Measurements from ENCODE around the gene TENM4. TPM values are rescaled to one million over a fixed set of nuclear protein-coding genes. Genes with fewer than 3 reads are reported as not detected.

TENM4 gene
- total RNA-seq, 1 donor from 2014 or later = 0.63 TPM

GRCh38 chr11:79374727-79375126 lies 66.1 kb downstream of the TENM4 start:
- DNase-seq = no peak

GRCh38 chr11:79371724-79372123 lies 69.1 kb downstream of the TENM4 start:
- no peaks in the 10 kb centered on the region for H3K4me1 ChIP-seq
- intact Hi-C loops (cut with micrococcal nuclease) = no loop called here
- no peak for DNase-seq
- no peaks in the 10 kb centered on the region for H3K36me3 ChIP-seq
- no peak overlapping the region for H3K4me3 ChIP-seq
- no peak overlapping the region for H3K27ac ChIP-seq (replicated peaks)
- TF ChIP-seq CTCF (IDR thresholded peaks at IDR 0.05; ENCODE audit: borderline replicate concordance) = no peak
- H3K9me3 ChIP-seq (replicated peaks) = peaks cover under 1% of the 10 kb centered on the region
- peaks cover 34% of the 10 kb centered on the region for H3K27me3 ChIP-seq (ENCODE audit: low read depth)

More at GRCh38 chr11:79374727-79375126, 66.1 kb downstream of the TENM4 start:
- H3K36me3 ChIP-seq = no peaks in the 10 kb centered on the region
- H3K27me3 ChIP-seq (ENCODE audit: low read depth) = peaks cover 32% of the 10 kb centered on the region
- H3K4me3 ChIP-seq = no peak overlapping the region
- H3K4me1 ChIP-seq = no peaks in the 10 kb centered on the region
- intact Hi-C loops (cut with micrococcal nuclease) = no loop called here
- no peak for TF ChIP-seq CTCF (IDR thresholded peaks at IDR 0.05; ENCODE audit: borderline replicate concordance)
- no peak overlapping the region for H3K27ac ChIP-seq (replicated peaks)
- H3K9me3 ChIP-seq (replicated peaks) = peaks cover 8% of the 10 kb centered on the region

- TF ChIP-seq CTCF (IDR thresholded peaks at IDR 0.05; ENCODE audit: borderline replicate concordance) = no peak
- DNase-seq = no peak
- intact Hi-C loops (cut with micrococcal nuclease) = no loop called here
These were observed 69.7 kb downstream of the TENM4 start for GRCh38 chr11:79371152-79371551.

GRCh38 chr11:79369055-79369454 lies 71.8 kb downstream of the TENM4 start:
- no peak for TF ChIP-seq CTCF (IDR thresholded peaks at IDR 0.05; ENCODE audit: borderline replicate concordance)
- no peak for DNase-seq
- Histone ChIP-seq H3K27me3 (ENCODE audit: low read depth) (peaks cover 34% of the 10 kb centered on the region), H3K9me3 (replicated peaks) (no peaks in the 10 kb centered on the region), H3K36me3 (no peaks in the 10 kb centered on the region), H3K27ac (replicated peaks) (no peak overlapping the region), H3K4me1 (no peaks in the 10 kb centered on the region), H3K4me3 (no peak overlapping the region)
- intact Hi-C loops (cut with micrococcal nuclease) = no loop called here

More at GRCh38 chr11:79371152-79371551, 69.7 kb downstream of the TENM4 start:
- Histone ChIP-seq H3K4me1 (no peaks in the 10 kb centered on the region), H3K9me3 (replicated peaks) (no peaks in the 10 kb centered on the region), H3K27ac (replicated peaks) (no peak overlapping the region), H3K36me3 (no peaks in the 10 kb centered on the region), H3K4me3 (no peak overlapping the region), H3K27me3 (ENCODE audit: low read depth) (peaks cover 34% of the 10 kb centered on the region)

GRCh38 chr11:79367844-79368243 lies 73.0 kb downstream of the TENM4 start:
- Histone ChIP-seq H3K4me1 (no peaks in the 10 kb centered on the region), H3K27ac (replicated peaks) (no peak overlapping the region), H3K36me3 (no peaks in the 10 kb centered on the region), H3K27me3 (ENCODE audit: low read depth) (peaks cover 40% of the 10 kb centered on the region), H3K9me3 (replicated peaks) (no peaks in the 10 kb centered on the region), H3K4me3 (no peak overlapping the region)
- DNase-seq = no peak
- intact Hi-C loops (cut with micrococcal nuclease) = no loop called here
- no peak for TF ChIP-seq CTCF (IDR thresholded peaks at IDR 0.05; ENCODE audit: borderline replicate concordance)

- no peaks in the 10 kb centered on the region for H3K4me1 ChIP-seq
- peaks cover 35% of the 10 kb centered on the region for H3K27me3 ChIP-seq (ENCODE audit: low read depth)
- no peaks in the 10 kb centered on the region for H3K9me3 ChIP-seq (replicated peaks)
- no peak overlapping the region for H3K27ac ChIP-seq (replicated peaks)
- TF ChIP-seq CTCF (IDR thresholded peaks at IDR 0.05; ENCODE audit: borderline replicate concordance) = no peak
- no peak overlapping the region for H3K4me3 ChIP-seq
- no peaks in the 10 kb centered on the region for H3K36me3 ChIP-seq
- intact Hi-C loops (cut with micrococcal nuclease) = no loop called here
- no peak for DNase-seq
These were observed 74.6 kb downstream of the TENM4 start for GRCh38 chr11:79366218-79366617.
